Rectal smooth muscle tissue (tissue), 1 donor: ENCODE results near the gene COL20A1.

Experiments
- H3K27ac ChIP-seq: one replicate; pipeline ENCODE4 v1.7.0; 2013; ENCODE audit warnings: low read depth, low read length, inconsistent platforms
- H3K27me3 ChIP-seq: one replicate; pipeline ENCODE4 v1.7.0; 2013; ENCODE audit warnings: low read length; ENCODE audit not compliant: control insufficient read depth, insufficient read depth
- H3K36me3 ChIP-seq: one replicate; pipeline ENCODE4 v1.7.0; 2013; ENCODE audit warnings: low read length; ENCODE audit not compliant: control insufficient read depth, insufficient read depth
- H3K4me1 ChIP-seq: one replicate; pipeline ENCODE4 v1.7.0; 2013; ENCODE audit warnings: low read length; ENCODE audit not compliant: control insufficient read depth, insufficient read depth
- H3K4me3 ChIP-seq: one replicate; pipeline ENCODE4 v1.7.0; 2013; ENCODE audit warnings: low read length
- H3K9ac ChIP-seq: one replicate; pipeline ENCODE4 v1.7.0; 2013; ENCODE audit warnings: low read length

The COL20A1 gene

GRCh38 chr20:63284083-63284440, 8.9 kb upstream of the COL20A1 start:
- H3K4me1 ChIP-seq, result no peaks in the 10 kb centered on the region
- no peaks in the 10 kb centered on the region for H3K27me3 ChIP-seq
- no peak overlapping the region for H3K9ac ChIP-seq
- no peak overlapping the region for H3K27ac ChIP-seq
- H3K4me3 ChIP-seq, result no peak overlapping the region
- H3K36me3 ChIP-seq, result peaks cover 32% of the 10 kb centered on the region

- Histone ChIP-seq H3K4me1 (no peaks in the 10 kb centered on the region), H3K9ac (no peak overlapping the region), H3K27me3 (no peaks in the 10 kb centered on the region), H3K27ac (no peak overlapping the region), H3K4me3 (no peak overlapping the region), H3K36me3 (peaks cover 36% of the 10 kb centered on the region)
Measured at GRCh38 chr20:63284544-63284949, 8.4 kb upstream of the COL20A1 start.

- Histone ChIP-seq H3K4me3 (no peak overlapping the region), H3K27ac (no peak overlapping the region), H3K27me3 (no peaks in the 10 kb centered on the region), H3K4me1 (no peaks in the 10 kb centered on the region), H3K36me3 (peaks cover 36% of the 10 kb centered on the region), H3K9ac (no peak overlapping the region)
Measured at GRCh38 chr20:63284981-63285524, 7.9 kb upstream of the COL20A1 start.

GRCh38 chr20:63285636-63286615, 7.1 kb upstream of the COL20A1 start:
- H3K36me3 ChIP-seq, result peaks cover 34% of the 10 kb centered on the region
- H3K27me3 ChIP-seq, result no peaks in the 10 kb centered on the region
- H3K27ac ChIP-seq, result no peak overlapping the region
- H3K9ac ChIP-seq, result no peak overlapping the region
- no peak overlapping the region for H3K4me3 ChIP-seq
- H3K4me1 ChIP-seq, result no peaks in the 10 kb centered on the region

- H3K36me3 ChIP-seq, result peaks cover 26% of the 10 kb centered on the region
- H3K4me3 ChIP-seq, result no peak overlapping the region
- no peak overlapping the region for H3K9ac ChIP-seq
- H3K27me3 ChIP-seq, result peaks cover under 1% of the 10 kb centered on the region
- no peaks in the 10 kb centered on the region for H3K4me1 ChIP-seq
- no peak overlapping the region for H3K27ac ChIP-seq
Measured at GRCh38 chr20:63286781-63287696, 5.9 kb upstream of the COL20A1 start.

GRCh38 chr20:63287697-63288580, 5.0 kb upstream of the COL20A1 start:
- Histone ChIP-seq H3K4me3 (no peak overlapping the region), H3K27ac (no peak overlapping the region), H3K27me3 (peaks cover 4% of the 10 kb centered on the region), H3K9ac (no peak overlapping the region), H3K36me3 (peaks cover 26% of the 10 kb centered on the region), H3K4me1 (no peaks in the 10 kb centered on the region)

GRCh38 chr20:63288581-63289251, 4.3 kb upstream of the COL20A1 start:
- Histone ChIP-seq H3K4me1 (no peaks in the 10 kb centered on the region), H3K27me3 (peaks cover 9% of the 10 kb centered on the region), H3K9ac (no peak overlapping the region), H3K36me3 (peaks cover 23% of the 10 kb centered on the region), H3K4me3 (no peak overlapping the region), H3K27ac (no peak overlapping the region)

- no peak overlapping the region for H3K27ac ChIP-seq
- H3K4me1 ChIP-seq, result no peaks in the 10 kb centered on the region
- H3K36me3 ChIP-seq, result peaks cover 23% of the 10 kb centered on the region
- H3K9ac ChIP-seq, result no peak overlapping the region
- peaks cover 9% of the 10 kb centered on the region for H3K27me3 ChIP-seq
- H3K4me3 ChIP-seq, result no peak overlapping the region
Measured at GRCh38 chr20:63289311-63290135, 3.5 kb upstream of the COL20A1 start.

- Histone ChIP-seq H3K4me1 (no peaks in the 10 kb centered on the region), H3K9ac (no peak overlapping the region), H3K27ac (no peak overlapping the region), H3K27me3 (peaks cover 14% of the 10 kb centered on the region), H3K4me3 (no peak overlapping the region), H3K36me3 (peaks cover 22% of the 10 kb centered on the region)
Measured at GRCh38 chr20:63290136-63290676, 2.8 kb upstream of the COL20A1 start.

- H3K9ac ChIP-seq, result no peak overlapping the region
- H3K36me3 ChIP-seq, result peaks cover 17% of the 10 kb centered on the region
- peaks cover 16% of the 10 kb centered on the region for H3K27me3 ChIP-seq
- H3K4me1 ChIP-seq, result no peaks in the 10 kb centered on the region
- H3K4me3 ChIP-seq, result no peak overlapping the region
- no peak overlapping the region for H3K27ac ChIP-seq
Measured at GRCh38 chr20:63290677-63291472, 2.1 kb upstream of the COL20A1 start.
